Esophagus squamous epithelium (tissue), 5 donors: ENCODE measurements around the gene POLR1B. TPM values are rescaled to one million over a fixed set of nuclear protein-coding genes. Genes with fewer than 3 reads are reported as not detected.
"Not testable (repeated sequence)": the region's sequence is repeated elsewhere in the genome, so short reads cannot be mapped to it uniquely, and the experiment has no call there.

Source experiments
- DNase-seq: peaks from one replicate; lab custom pipeline; 2025; lab: John Stamatoyannopoulos, UW
- H3K27ac ChIP-seq, 4 donors: fragments of 200-600 bp; sonication (generic); one replicate each; pipeline ENCODE4 v1.5.1; 2016 to 2019; ENCODE audit warnings: mild to moderate bottlenecking in 1 of 4
- H3K27me3 ChIP-seq, 4 donors: fragments of 200-600 bp; sonication (generic); 1 replicate in 3 of 4; 2 replicates in 1 of 4; pipeline versions ENCODE4 v1.5.1 to v1.6.0; 2017 to 2021; ENCODE audit warnings: antibody characterized with exemption in 1 of 4
- H3K36me3 ChIP-seq, 3 donors: fragments of 200-600 bp; sonication (generic); one replicate each; pipeline ENCODE4 v1.5.1; 2016 to 2019
- H3K4me1 ChIP-seq, 3 donors: fragments of 200-600 bp; sonication (generic); one replicate each; pipeline ENCODE4 v1.5.1; 2017 to 2019
- H3K4me3 ChIP-seq, 4 donors: fragments of 200-600 bp; sonication (generic); 1 replicate in 3 of 4; 2 replicates in 1 of 4; pipeline ENCODE4 v1.5.1; 2016 to 2019; ENCODE audit warnings: mild to moderate bottlenecking in 2 of 4, moderate library complexity in 1 of 4
- H3K9me3 ChIP-seq, 3 donors: fragments of 200-600 bp; sonication (generic); one replicate each; pipeline ENCODE4 v1.5.1; 2016 to 2019
- CTCF ChIP-seq, 6 experiments: fragments of 450-650 bp in 4 of 6; fragments of 200-600 bp in 2 of 6; sonication (generic) in 2 of 6; IDR thresholded peaks; one replicate each; pipeline ENCODE4 v1.5.1; 2016 to 2019; ENCODE audit warnings: antibody characterized with exemption in 6 of 6, mild to moderate bottlenecking in 4 of 6, moderate library complexity in 4 of 6
- POLR2A ChIP-seq, 4 donors: fragments of 450-650 bp; IDR thresholded peaks; one replicate each; pipeline ENCODE4 v1.6.1; 2017; ENCODE audit warnings: antibody characterized with exemption in 4 of 4, mild to moderate bottlenecking in 4 of 4, moderate library complexity in 3 of 4
- WGBS, 2 donors: methylation state at CpG; one replicate each; pipeline ENCODE4 v1.1.5; 2018; 5-methylcytosine and 5-hydroxymethylcytosine counted together
- intact Hi-C: fragments of 100-400 bp; cut with DNase I; formaldehyde crosslinking; loops from one replicate; pipeline ENCODE4 v1.15.0; 2022
- total RNA-seq, 4 donors: library from RNA; depleted of rRNA; stranded (reverse); fragments of >200 nt; gene quantifications; one replicate each; pipeline ENCODE4 v1.1.0, GENCODE V29; 2016
- donor health status: DM: yes; HTN: yes; CAD: no.

The POLR1B gene
- total RNA-seq, 4 donors from 2014 or later, result 16.7 to 31.3 (median 21.1) TPM

DNA sequence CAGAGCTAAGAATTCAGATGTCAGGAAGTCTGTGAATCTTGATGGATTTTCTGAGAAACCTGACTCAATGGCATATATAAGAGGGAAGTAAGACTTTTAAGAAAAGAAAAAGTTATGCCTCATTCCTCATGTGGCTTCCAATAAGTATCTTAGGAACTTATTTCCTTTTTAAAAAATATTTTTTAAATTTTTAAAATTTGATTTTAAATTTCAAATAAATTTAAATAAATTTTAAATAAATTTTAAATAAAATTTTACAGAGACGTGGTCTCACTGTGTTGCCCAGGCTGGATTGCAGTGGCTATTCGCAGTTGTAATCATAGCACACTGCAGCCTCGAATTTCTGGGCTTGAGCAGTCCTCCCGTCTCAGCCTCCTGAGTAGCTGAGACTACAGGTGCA, 11.5 kb upstream of the POLR1B start:
- H3K27ac ChIP-seq, result no peak overlapping the region
- intact Hi-C loops, result no loop called here
- no peaks in the 10 kb centered on the region for H3K9me3 ChIP-seq
- H3K4me1 ChIP-seq, result no peaks in the 10 kb centered on the region
- no peaks in the 10 kb centered on the region for H3K27me3 ChIP-seq
- 95 to 98% methylated on average over 4 of the region's 4 CpGs for WGBS, 2 donors
- TF ChIP-seq POLR2A (IDR thresholded peaks at IDR 0.05) (no peak), CTCF (IDR thresholded peaks at IDR 0.05) (no peak)
- H3K4me3 ChIP-seq, result no peak overlapping the region
- DNase-seq, result no peak
- peaks cover 0 to 58% (median 5%) of the 10 kb centered on the region in 3 donors for H3K36me3 ChIP-seq

DNA sequence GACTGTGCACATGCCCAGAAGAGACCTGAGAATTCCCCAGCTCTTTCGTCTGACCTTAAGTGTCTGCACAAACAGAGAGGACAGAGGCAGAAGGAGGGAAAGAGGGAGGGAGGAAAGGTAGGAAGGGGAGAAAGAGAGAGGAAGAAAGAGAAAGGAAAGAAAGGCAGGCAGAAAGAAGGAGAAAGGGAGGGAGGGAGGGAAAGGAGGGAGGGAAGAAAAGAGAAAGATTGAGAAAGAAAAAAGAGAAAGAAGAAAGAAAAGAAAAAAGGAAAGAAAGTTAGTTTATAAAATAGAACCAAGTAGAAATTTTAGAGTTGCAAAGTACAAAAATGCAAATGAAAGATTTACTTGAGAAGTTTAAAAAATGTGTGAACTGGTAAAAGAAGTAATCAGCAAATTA, 7.4 kb upstream of the POLR1B start:
- H3K27me3 ChIP-seq, result no peaks in the 10 kb centered on the region
- no peaks in the 10 kb centered on the region for H3K4me1 ChIP-seq
- peaks cover 0 to 36% (median 0%) of the 10 kb centered on the region in 3 donors for H3K36me3 ChIP-seq
- no peak overlapping the region for H3K27ac ChIP-seq
- no peaks in the 10 kb centered on the region for H3K9me3 ChIP-seq
- intact Hi-C loops, result no loop called here
- DNase-seq, result no peak
- no peak overlapping the region for H3K4me3 ChIP-seq
- no peak for TF ChIP-seq CTCF (IDR thresholded peaks at IDR 0.05)
- no peak for TF ChIP-seq POLR2A (IDR thresholded peaks at IDR 0.05)
- 27 to 55% methylated on average over 1 of the region's 1 CpG for WGBS, 2 donors

GRCh38 chr2:112536665-112537064, 5.6 kb upstream of the POLR1B start:
- H3K4me1 ChIP-seq, DNase-seq, H3K9me3 ChIP-seq, intact Hi-C loops, H3K27ac ChIP-seq, H3K27me3 ChIP-seq, H3K4me3 ChIP-seq: not testable (repeated sequence)
- peaks cover 0 to 19% (median 0%) of the 10 kb centered on the region in 3 donors for H3K36me3 ChIP-seq

DNA sequence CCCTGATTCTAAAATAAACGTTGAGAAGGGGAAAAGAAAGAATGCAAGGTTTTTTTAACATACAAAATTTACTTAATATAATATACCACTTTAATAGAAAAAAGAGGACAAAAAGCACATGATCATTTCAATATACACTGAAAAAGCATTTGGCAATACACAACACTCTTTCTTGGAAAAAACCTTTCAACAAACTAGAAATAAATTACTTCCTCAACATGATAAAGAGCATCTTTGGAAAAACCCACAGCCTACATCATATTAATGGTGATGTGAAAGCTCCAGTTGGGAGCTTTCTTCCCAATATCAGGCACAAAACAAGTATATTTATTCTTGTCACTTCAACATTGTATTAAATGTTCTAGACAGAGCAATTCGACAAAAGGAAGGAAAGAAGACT, 3.0 kb upstream of the POLR1B start:
- Histone ChIP-seq H3K9me3 (no peaks in the 10 kb centered on the region), H3K27ac (no peak overlapping the region), H3K27me3 (no peaks in the 10 kb centered on the region), H3K4me3 (no peak overlapping the region), H3K36me3 (no peaks in the 10 kb centered on the region), H3K4me1 (peaks cover 16 to 26% (median 20%) of the 10 kb centered on the region in 3 donors)
- 60 to 76% methylated on average over 2 of the region's 2 CpGs for WGBS, 2 donors
- DNase-seq, result no peak
- intact Hi-C loops, result no loop called here
- TF ChIP-seq POLR2A (IDR thresholded peaks at IDR 0.05) (no peak), CTCF (IDR thresholded peaks at IDR 0.05) (no peak)

- Histone ChIP-seq H3K4me1 (peaks cover 16 to 36% (median 23%) of the 10 kb centered on the region in 3 donors), H3K9me3 (no peaks in the 10 kb centered on the region), H3K4me3 (no peak overlapping the region), H3K27me3 (no peaks in the 10 kb centered on the region), H3K36me3 (peaks cover 0 to 4% (median 0%) of the 10 kb centered on the region in 3 donors), H3K27ac (peak overlapping the region in 2 of 4 donors; percentile 95)
- WGBS, 2 donors, result 31 to 38% methylated on average over 2 of the region's 2 CpGs
- no peak for DNase-seq
- no peak for TF ChIP-seq POLR2A (IDR thresholded peaks at IDR 0.05)
- no peak for TF ChIP-seq CTCF (IDR thresholded peaks at IDR 0.05)
- intact Hi-C loops, result no loop called here
Measured at GRCh38 chr2:112540906-112541305, 1.4 kb upstream of the POLR1B start.
